HG02642 (cell line): ENCODE data around the gene SYK.
A peak's percentile ranks its signal among the peaks of the same experiment; 100 is the strongest.

Source experiments
- ATAC-seq: cut with Tn5 transposase; IDR thresholded peaks from one replicate; pipeline ENCODE4 v1.9.1; 2021; ENCODE audit warnings: mild to moderate bottlenecking; ENCODE audit not compliant: unreplicated experiment, poor library complexity

SYK gene

DNA sequence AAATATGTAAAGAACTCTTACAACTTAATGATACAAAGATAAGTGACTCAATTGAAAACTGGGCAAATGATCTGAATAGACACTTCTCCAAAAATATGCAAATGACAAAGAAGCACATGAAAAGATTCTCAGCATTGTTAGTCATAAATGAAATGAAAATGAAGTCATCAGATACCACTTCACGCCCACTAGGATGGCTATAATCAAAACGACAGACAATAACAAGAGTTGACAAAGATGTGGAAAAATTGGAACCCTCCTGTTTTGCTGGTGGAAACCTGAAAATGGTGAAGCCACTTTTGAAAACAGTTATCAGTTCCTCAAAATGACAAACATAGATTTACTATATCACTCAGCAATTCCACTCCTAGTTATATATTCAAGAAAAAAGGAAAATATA, 7.9 kb upstream of the SYK start:
- ATAC-seq, result no peak

DNA sequence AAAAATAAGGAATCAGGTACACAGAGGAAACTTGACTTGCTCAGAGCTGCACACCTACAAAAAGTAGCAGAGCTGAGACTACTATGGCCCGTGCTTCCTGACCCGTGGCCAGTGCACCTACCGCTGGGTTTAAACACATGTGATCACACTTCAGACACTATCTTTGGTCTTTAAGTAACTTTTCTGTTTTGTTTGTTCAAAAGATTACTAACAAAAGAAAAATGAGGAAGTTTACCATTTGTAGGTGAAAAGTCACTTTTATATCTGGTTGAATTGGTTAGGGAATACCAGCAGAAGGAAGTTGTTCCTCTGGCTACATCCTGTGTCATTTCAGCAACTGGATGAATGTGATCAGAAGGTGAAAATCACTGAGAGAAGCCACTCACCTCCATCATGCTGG, 6.5 kb upstream of the SYK start:
- peak; percentile 35 for ATAC-seq

DNA sequence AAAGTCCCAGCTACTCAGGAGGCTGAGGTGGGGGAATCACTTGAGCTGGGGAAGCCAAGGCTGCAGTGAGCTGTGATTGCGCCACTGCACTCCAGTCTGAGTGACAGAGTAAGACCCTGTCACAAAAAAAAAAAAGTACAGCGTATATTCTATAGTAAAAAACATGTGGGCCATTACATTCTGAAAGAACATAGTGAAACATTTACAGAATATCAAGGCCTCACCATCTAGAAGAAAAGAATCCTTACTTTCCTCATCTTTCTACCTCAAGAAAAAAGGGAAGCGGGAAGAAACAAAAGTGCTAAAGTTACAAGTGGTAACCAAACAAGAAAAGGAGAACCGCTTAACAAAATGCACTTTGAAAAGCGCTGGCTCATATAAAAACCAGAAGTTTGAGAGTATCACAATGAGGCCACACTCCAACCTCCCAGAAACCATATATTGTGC, 5.7 kb upstream of the SYK start:
- no peak for ATAC-seq

DNA sequence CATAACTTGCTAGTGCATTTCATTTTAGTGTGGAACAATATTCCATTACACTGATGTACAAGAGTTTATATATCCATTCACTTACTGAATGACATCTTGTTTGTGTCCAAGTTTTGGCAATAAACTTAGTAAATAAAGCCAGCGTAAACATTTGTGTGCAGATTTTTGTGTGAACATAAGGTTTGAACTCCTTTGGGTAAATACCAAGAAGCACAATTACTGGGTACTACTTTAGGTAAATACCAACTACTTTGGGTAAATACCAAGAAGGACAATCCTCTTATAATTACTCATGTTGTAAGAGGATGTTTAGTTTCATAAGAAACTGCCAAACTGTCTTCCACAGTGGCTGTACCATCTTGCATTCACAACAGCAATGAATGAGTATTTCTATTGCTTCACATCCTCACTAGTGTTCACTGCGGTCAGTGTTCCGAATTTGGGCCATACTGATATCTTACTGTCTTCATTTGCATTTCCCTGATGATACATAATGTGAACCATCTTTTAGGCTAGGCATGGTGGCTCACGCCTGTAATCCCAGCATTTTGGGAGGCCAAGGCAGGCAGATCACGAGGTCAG, 2.3 kb upstream of the SYK start:
- no peak for ATAC-seq

DNA sequence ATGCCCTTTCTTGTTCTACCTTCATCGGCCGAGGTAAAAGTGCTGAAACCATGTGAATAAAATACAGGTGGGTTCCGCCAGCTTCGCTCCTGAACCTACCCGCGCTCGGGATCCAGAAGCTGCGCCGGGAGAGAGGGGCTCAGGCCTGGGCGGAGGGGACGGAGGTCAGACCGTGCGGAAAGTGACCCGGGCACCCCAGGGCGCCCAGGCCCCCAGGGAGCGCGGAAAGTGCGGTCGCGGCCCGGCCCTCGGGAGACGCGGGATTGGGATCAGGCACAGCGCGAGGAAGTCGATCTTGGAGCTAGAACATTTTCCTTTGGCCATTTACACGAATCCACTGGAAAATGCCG, 329 bp downstream of the SYK start:
- ATAC-seq, result peak; percentile 20

DNA sequence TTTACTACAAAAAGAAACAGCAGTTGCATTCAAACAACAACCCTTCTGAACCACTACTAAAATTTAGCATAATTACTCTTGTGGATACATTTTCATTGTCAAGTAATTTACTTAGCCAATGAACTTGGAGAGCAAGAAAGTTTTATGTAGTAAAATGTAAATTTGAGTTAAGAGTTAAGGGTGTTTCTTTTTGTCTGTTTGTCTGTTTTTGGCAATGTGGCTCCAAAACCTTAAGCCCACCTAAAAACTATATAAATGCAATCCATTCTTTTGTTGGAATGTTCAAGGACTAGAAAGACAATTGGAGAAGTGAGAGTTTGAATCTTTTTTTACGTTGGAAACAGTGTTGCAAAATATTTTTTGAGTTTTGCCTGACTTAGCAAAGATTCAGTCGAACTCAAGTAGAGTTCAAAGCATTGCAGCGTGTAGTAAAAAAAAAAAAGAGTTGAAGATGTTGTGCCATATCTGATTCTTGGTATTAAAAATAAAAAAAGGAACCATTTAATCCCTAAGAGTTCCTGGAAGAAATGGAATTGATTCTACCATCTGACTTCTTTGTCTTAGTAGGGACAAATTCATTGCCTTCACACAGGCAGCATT, 867 bp downstream of the SYK start:
- no peak for ATAC-seq

DNA sequence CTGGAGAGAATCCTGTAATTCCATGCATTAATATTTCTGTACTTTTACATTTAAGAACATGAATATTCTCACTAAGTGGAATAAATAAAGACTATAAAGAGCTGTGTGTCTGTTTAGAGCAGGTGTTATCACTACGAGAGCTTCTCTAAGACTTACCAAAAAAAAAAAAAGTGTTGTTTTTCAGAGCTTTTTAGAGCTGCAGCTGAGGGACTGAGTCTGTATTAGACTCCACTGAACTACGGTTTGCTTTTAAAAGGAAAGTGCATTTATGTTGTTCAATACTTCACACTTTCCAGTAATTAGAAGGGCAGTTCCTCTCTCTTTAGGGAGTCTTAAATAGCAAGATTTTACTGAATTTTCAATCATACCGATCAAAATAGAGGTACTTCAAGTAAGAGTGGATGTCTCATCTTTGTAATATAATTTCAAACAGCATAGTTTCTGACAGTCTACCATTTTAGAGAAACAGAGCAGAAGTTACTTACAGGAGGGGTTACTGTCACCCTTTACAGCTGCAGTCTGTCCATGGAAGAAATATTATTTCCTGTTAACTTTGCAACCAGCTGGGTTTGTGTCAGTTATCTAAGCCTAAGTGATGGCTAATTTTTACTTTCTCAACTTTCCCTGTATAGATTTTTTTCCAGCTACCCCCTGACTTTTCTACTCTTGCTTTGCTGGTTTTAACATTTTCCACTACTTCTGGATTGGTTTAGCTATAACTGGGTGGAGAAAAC, 2.4 kb downstream of the SYK start:
- ATAC-seq, result no peak

DNA sequence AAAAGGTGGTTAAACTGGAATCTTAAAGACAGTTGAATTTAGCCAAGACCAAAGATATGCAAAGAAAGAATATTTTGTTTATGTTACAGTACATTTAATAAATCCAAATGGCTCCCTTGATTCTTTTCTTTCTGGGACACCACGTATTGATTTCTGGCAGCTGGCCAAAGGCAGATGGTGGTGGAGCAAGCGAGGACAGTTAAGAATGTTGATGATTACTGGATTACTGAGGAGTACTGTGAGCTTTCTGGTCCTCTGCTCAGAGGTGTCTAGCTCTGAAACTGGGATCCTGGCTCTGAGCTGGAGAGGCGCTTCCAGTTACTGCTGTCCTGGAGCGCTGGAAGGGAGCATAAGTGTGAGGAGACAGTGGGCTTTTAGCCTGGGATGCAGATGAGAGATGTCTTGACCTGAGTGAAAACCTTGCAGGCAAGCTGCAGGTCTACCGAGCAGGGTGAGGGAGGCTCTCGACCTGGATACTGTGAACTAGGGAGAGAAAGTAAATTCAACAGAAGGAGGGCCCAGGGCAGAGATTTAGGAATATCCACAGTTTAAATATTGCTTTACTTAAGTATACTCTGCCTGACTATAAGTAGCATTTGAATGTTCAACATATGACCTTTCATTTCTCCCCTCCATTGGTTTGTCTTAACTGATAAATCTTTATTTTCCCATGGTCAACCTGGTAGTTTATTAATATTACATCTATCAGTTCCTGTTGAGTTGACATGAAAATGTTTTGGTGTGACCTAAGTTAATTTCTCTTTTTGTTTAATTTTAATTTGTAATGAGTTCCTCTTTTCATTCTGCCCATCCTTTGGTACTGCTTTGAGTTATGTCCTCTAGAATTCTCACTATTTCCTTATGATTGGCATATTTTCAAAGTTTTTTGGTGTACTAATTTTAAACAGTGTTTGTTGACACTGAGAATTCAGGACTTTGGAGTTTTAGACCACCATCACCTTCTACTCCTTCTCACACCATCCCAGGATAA, 3.7 kb downstream of the SYK start:
- ATAC-seq, result no peak

DNA sequence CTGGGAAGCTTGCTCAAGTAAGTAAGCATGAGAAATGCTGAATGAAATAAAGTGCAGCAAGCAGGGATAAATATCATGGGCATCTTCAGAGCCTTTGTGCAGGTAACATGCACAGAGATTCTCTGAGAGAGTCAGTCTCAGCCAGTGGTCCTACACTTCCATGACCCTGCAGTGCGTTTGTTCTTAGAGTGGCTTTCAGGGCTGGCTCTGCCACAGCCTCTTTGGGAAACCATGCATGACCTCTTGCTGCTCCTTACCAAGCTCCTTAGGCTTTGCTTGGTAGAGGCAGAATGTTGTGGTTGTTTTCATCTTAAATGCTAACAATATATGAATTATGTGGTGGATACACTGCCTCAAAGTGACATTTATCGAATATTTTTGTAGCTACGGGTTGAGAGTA, 5.4 kb downstream of the SYK start:
- ATAC-seq, result no peak

DNA sequence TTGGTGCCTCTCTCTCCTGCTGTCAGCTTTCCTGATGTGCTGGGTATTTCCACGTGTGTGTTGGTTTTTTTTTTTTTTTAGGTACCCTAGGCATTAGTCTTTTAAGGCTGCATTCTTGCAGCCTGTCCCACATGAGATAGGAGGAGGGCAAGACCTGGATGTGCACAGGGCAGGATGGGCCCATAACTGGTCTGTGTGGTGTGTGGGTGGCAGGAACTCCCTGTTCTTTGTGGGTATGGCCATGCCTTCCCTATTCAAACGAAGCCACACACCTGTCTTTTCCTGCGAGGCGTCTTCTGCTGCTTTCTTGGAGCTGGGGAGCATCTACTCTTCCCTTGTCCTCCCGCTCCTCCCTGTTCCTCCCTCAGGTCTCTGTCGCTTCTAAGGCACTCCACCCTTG, 6.8 kb downstream of the SYK start:
- ATAC-seq, result no peak

DNA sequence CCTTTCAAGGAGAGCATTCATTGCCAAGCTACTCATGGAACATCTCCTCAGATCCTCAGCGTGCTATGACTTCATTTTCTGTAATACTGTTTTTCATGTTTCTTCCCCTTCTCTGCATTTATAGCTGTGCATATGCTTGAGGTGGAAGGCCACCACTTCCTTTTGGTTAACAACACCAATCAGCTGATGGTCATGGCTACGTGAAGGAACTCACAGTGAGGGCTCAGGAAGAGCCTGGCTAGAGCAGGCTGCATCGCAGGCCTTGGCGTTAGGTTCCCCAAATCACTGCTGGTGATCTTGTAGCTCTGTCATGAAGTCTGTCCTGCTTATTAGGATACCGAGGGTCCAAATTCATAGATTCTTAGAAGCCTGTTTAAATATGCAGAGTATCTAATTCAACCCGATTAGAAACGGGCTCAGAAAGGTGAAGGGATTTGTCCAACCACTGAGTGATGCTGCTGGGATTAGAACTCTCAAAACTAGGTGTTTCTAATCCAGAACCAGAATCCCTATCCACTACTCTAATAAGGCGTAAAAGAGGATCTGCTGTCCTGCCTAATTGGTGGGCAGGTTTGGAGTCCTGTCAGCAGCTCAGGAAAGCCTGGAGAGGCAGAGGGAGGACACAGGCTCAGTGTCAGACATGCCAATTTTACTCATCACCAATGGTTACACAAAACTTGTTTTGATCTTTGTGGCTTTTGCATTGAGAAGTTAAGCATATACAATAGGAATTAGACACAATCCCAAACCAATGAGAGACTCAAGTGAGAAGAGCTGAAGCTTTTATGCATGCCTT, 7.5 kb downstream of the SYK start:
- ATAC-seq, result no peak

DNA sequence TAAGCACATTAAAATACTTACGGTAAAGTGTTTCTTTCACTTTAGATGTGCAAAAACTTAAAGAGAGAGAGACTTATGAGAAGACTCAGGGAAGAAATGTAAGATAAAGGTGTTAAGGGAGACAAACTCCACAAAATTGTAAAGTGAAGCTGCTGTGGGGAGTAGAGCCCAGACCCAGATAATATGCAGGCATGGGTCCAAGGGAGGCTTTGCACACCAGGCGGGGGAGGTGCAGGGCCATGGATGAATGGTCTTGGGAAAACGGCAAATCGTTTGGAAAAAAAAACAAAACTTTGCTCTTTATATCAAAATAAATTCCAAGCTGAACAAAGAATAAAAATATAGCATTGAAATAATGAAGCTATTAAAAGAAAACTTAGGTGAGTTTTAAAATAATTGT, 9.1 kb downstream of the SYK start:
- no peak for ATAC-seq

DNA sequence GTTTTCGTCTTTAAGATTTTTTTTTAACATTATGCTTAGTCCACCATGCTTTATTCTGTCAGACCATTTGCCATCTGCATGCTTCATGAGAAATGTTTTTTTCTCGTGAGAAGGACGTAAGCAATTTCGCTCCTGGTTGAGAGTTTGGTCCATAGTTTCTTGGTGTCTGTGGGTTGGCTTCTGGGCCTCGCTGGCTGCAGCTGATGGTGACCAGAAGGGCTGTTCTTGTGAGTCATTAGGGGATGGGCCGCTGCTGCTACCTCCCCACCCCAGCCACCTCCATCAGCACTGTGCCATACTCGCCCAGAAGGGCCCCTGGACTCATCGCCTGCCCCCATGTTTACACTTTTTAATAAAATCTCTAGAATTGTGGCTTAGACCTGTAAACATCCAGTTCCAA, 11.4 kb downstream of the SYK start:
- ATAC-seq, result no peak

DNA sequence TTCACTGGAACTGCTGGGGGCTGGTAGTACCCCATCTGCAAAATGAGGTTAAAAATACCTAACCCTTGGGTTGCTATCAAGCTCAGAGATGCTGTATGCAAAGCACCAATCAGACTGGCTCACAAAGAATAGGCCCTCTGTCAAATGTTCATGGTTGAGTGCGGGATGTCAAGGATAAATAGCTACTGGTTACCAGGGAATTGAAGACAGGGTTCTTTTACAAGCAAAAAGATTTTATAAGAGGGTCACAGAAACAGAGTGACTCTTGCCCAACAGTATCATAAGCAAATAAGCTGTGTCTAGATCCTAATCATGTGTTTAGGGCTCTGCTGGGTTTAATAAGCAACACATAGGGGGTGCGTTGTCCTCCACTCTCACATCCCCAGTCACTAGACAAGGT, 11.9 kb downstream of the SYK start:
- ATAC-seq, result no peak

DNA sequence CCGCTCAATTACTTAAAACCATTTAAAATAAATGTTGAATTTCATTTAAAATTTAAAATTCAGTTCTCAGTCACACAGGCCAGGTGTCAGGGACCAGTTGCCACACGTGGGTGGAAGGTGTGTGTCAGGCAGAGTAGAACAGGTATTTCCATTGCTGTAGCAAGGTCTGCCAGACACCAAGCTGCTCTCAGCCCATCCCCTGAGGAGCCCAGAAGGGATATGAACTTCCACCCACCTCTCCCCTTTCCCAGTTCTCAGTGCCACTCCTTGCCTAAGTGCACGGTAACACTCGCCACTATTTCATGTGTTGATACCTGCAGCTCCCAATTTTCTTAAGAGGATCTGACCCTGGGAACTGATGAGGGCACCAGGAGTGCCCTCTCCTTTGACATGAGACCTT, 12.7 kb downstream of the SYK start:
- ATAC-seq, result no peak

DNA sequence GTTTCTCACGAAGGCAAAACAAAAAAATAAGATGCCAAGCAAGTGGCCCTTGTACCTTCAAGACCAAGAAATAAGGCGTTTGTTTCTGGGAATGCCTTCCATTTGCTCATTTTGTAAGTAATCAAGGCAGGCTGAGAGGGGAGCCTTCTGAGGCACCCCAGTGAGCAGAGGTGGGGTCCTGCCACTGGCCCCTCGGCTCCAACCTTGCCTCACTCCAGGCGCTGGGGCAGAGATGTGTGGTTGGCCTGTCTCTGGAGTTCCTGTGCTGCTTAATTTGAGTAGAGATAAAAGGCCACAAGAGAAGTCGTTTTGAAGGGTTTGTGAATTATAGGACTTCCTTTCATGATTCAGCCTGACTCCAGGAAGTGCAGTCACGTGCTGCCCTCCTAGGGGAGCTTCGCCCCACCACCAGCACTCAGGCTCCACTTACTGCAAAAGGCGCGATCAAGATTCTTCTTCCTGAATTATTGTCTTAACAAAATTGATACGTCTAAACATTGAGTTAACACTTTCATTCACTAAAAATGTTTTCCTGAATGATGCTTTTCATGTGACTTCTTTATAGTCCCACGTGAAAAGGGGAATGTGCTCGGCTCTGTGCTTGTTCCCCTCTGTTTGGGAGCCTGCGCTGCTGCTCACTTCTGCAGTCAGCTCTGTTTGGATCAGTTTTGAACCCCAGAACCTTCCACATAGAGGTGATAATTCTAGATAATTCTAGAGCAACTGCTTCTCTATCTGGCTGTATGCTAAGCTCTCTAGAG, 13.7 kb downstream of the SYK start:
- peak; percentile 47 for ATAC-seq

DNA sequence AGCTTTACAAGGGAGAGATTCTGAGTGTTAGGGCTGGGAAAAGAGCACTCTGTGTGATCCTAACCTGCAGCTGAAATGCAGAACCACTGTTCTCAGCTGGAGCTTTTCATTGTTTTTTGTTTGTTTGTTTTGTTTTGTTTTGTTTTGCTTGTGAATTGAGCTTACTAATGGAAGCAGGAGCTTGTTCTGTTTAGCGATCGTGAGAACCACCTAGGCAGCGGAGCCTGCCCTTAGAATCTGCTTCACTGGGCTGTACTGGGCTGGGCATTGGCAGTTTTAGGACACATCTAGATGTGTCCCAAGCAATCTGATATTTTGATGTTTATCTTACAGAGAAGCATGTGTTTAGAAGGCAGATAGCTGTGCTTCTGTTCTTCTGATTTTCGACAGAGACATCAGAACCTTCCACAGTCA, 14.3 kb downstream of the SYK start:
- no peak for ATAC-seq

DNA sequence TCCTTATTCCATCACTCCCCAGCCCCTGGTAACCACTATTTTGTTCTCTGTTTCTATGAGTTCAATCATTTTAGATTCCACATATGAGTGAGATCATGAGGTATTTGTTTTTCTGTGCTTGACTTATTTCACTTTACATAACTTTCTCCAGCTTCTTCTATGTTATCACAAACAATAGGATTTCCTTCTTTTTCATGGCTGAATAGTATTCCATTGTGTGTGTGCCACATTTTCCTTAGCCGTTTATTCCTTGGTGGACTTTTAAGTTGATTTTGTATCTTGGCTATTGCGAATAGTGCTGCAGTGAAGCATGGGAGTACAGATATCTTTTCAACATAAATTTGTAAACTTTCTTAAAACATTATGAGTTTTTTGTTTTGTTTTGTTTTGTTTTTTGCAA, 15.1 kb downstream of the SYK start:
- ATAC-seq, result no peak

DNA sequence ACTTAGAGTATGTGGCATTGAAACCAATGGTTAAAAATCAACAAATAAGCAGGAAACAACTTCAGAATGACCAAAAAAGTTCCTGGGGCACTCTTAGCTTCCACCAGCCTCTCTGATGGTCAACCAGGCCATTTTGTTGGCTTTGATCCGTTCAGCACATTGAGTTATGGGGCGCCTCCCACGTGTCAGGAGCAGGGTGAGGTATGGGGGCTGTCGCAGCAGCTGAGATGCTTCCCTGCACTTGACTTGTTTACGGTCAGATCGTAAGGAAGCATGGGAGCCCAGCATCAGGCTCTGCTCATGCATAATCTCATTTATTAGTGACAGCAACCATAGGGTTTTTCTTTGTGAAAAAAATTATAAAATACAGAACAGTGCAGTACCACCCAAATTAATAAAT, 16.7 kb downstream of the SYK start:
- ATAC-seq, result no peak
